Omental fat pad (tissue), 4 donors: ENCODE results near the gene BMP6. TPM values are rescaled to one million over a fixed set of nuclear protein-coding genes. Genes with fewer than 3 reads are reported as not detected.

Experiments used
- ATAC-seq: fragments of 150-250 bp; one replicate; pipeline ENCODE4 v1.9.1; 2016; ENCODE audit warnings: mild to moderate bottlenecking, moderate library complexity; ENCODE audit not compliant: low FRiP score
- DNase-seq: peaks from one replicate; pipeline ENCODE4 v3.0.0-alpha.2; 2019; ENCODE audit warnings: low spot score
- CTCF ChIP-seq, 3 donors: fragments of 450-650 bp; IDR thresholded peaks; one replicate each; pipeline ENCODE4 v1.5.1; 2016 to 2017; ENCODE audit warnings: antibody characterized with exemption in 3 of 3, mild to moderate bottlenecking in 3 of 3, moderate library complexity in 2 of 3
- total RNA-seq, 4 donors: library from RNA; depleted of rRNA; stranded (reverse); fragments of >200 nt; gene quantifications; one replicate each; pipeline ENCODE4 v1.1.0, GENCODE V29; 2016

BMP6 gene
- total RNA-seq, 4 donors from 2014 or later, result 4.6 to 72.2 (median 20.7) TPM

GRCh38 chr6:7832904-7833750 lies 107.2 kb downstream of the BMP6 start:
- DNase-seq (no peak), ATAC-seq (no peak)
- no peak for TF ChIP-seq CTCF (IDR thresholded peaks at IDR 0.05)

GRCh38 chr6:7833751-7834070 lies 107.8 kb downstream of the BMP6 start:
- TF ChIP-seq CTCF (IDR thresholded peaks at IDR 0.05), result no peak
- no peak for ATAC-seq

DNA sequence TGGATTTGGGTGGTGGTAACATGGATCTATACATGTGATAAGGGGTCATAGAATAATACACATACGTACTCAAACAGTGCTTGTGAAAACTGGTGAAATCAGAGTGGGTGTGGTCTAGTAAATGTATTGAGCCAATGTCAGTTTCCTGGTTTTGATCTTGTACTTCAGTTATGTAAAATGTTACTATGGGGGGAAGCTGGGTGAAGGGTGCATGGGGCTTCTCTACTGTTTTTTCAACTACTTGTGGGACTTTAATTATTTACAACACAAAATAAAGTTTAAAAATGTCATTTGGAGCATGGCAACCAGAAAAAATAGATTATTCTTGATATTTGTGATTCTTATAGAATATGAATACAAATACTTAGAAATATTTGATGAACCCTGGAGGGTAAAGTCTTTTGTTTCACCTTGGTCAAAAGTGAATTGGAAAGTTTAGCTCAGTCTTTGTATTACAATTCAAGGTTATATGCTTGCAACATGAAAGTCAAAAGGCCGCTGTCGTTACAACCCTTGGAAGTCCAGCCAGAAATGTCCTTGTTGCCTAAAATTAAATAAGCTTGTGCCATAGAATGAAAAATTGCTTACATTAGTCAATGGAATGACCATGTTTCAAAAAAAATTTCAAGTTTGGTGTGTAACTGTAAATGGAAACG lies 110.6 kb downstream of the BMP6 start:
- no peak for DNase-seq
- ATAC-seq, result no peak
- no peak for TF ChIP-seq CTCF (IDR thresholded peaks at IDR 0.05)

More at GRCh38 chr6:7833751-7834070, 107.8 kb downstream of the BMP6 start:
- no peak for DNase-seq

DNA sequence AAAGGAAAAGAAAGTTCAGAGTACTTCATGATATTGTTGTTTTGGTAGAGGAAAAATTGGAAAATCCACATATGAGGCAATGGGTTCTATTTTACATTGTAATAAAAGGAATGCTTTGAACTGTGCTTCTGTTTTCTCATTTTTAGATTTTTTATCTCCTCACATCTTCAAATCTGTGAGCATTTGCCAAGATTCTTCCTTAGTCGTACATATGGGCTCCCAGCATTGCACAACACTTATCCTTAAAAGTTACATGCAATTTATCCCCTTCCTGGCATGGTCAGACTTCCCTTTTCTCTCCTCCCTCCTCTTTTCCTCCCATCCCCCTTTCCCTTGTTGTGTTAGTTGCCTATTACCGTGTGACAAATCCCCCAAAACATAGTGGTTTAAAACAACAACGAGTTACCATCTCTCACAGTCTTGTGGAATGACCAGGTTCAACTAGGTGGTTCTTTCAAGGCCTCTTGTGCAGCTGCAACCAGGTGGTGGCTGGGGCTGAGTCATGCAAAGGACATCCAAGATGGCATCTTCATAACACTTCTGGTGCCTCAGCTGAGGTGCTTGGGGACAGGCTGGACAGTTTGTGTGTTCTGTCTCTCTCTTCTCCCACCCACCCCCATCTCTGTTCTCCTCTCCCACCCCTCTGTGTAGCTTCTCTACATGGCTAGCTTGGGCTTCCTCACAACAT lies 116.0 kb downstream of the BMP6 start:
- TF ChIP-seq CTCF (IDR thresholded peaks at IDR 0.05), result no peak
- ATAC-seq (no peak), DNase-seq (no peak)

DNA sequence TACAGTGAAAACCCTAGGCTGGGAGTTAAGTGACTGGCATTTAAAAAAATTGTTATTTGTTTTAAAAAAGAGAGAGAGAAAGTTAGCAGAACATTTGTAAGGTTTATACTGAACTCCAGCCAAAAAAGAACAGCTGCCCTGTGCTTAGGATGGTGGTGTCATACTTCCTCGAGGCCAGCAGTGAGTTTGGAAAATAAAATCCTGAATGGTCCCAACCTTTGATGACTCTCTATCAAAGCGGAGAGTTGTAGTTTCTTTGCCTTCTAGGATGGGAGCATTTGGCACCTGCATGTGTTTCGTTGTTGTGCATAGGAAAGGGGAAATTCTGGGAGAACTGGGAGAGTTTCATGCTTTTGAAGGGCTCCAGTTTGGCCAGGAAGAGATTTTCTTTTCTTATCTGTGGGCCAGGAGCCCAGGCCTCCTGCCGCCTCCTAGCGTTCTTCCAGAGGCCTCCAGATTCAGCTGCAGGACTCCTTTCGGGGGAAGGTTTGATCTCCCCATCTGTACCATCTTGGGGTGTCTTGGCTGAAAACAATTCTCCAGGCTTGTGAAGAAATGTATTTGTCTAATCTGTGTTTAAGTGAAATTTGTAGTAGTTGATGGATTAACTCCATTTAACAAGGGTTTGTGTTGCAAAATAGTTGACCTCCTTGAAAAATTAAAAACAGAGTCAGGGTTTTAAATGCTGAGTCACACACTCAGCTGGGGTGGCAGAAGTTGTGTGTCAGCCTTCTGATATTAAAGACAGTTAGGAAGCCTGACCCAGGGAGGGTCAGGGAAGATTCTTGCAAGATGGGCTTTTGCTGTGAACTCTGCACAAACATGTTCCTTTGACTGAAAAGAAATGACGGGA lies 121.3 kb downstream of the BMP6 start:
- ATAC-seq (no peak), DNase-seq (no peak)
- no peak for TF ChIP-seq CTCF (IDR thresholded peaks at IDR 0.05)

DNA sequence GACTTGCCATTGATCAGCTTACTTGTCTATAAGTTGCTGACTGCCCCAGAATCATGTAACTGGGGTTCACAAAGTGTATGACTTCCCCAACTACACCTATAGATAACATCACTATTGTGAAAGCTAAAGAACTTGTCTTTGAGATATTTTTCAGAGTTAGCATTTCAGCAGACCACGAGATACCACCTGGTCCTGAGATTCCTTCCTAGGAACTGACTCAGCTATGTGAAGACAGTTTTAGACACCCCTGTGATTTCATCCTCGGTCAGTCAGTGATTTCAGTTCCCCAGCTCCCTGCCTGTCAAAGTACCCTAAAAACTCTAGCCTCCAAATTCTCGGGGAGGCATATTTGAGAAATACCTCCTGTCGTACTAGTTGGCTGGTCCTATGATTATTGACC lies 122.3 kb downstream of the BMP6 start:
- no peak for TF ChIP-seq CTCF (IDR thresholded peaks at IDR 0.05)
- no peak for DNase-seq
- ATAC-seq, result no peak
